GM19395 (cell line): ENCODE results near the gene SDHAF4.
"Not testable (repeated sequence)": the region's sequence is repeated elsewhere in the genome, so short reads cannot be mapped to it uniquely, and the experiment has no call there.

Source experiments
- ATAC-seq: cut with Tn5 transposase; IDR thresholded peaks from one replicate; pipeline ENCODE4 v1.9.1; 2021; ENCODE audit warnings: mild to moderate bottlenecking, moderate library complexity; ENCODE audit not compliant: unreplicated experiment

The SDHAF4 gene

GRCh38 chr6:70590400-70590799 lies 23.7 kb downstream of the SDHAF4 start:
- no peak for ATAC-seq

GRCh38 chr6:70592391-70593117 lies 25.8 kb downstream of the SDHAF4 start:
- ATAC-seq, result no peak

GRCh38 chr6:70593118-70593486 lies 26.4 kb downstream of the SDHAF4 start:
- no peak for ATAC-seq

GRCh38 chr6:70599187-70599586 lies 32.5 kb downstream of the SDHAF4 start:
- no peak for ATAC-seq

- ATAC-seq, result no peak
Observed at GRCh38 chr6:70601014-70601413, 34.3 kb downstream of the SDHAF4 start.

GRCh38 chr6:70604254-70604653 lies 37.5 kb downstream of the SDHAF4 start:
- no peak for ATAC-seq

- ATAC-seq, result not testable (repeated sequence)
Observed at GRCh38 chr6:70607371-70607770, 40.6 kb downstream of the SDHAF4 start.

- ATAC-seq, result not testable (repeated sequence)
Observed at GRCh38 chr6:70609181-70609580, 42.5 kb downstream of the SDHAF4 start.

- no peak for ATAC-seq
Observed at GRCh38 chr6:70616728-70617260, 50.1 kb downstream of the SDHAF4 start.

GRCh38 chr6:70620746-70621145 lies 54.0 kb downstream of the SDHAF4 start:
- no peak for ATAC-seq

- no peak for ATAC-seq
Observed at GRCh38 chr6:70622461-70622860, 55.7 kb downstream of the SDHAF4 start.

GRCh38 chr6:70625436-70625835 lies 58.7 kb downstream of the SDHAF4 start:
- no peak for ATAC-seq

- no peak for ATAC-seq
Observed at GRCh38 chr6:70627500-70628254, 60.9 kb downstream of the SDHAF4 start.

GRCh38 chr6:70629929-70630328 lies 63.2 kb downstream of the SDHAF4 start:
- no peak for ATAC-seq

- no peak for ATAC-seq
Observed at GRCh38 chr6:70633870-70634269, 67.1 kb downstream of the SDHAF4 start.

GRCh38 chr6:70636596-70636995 lies 69.9 kb downstream of the SDHAF4 start:
- ATAC-seq, result no peak

GRCh38 chr6:70638468-70638867 lies 71.7 kb downstream of the SDHAF4 start:
- no peak for ATAC-seq
